Ovary (tissue), 3 donors: ENCODE results near the gene OR1B1.

Experiments
- EP300 ChIP-seq: sonication (generic); formaldehyde crosslinking; IDR thresholded peaks from one replicate; pipeline ENCODE4 v1.6.1; 2017; ENCODE audit warnings: antibody characterized with exemption
- TF ChIP-seq, protein P1 (sequence below), 3 donors: fragments of 450-650 bp in 2 of 3; fragments of 200-600 bp in 1 of 3; IDR thresholded peaks; one replicate each; pipeline versions ENCODE4 v1.5.1 to v1.8.0; 2016 to 2022; ENCODE audit warnings: antibody characterized with exemption in 3 of 3, mild to moderate bottlenecking in 1 of 3
- donor health status: DM: no; HTN: no; CAD: no.

GRCh38 chr9:122672481-122672880 lies 15.1 kb upstream of the OR1B1 start:
- no peak for TF ChIP-seq EP300
- TF ChIP-seq, protein P1, sequence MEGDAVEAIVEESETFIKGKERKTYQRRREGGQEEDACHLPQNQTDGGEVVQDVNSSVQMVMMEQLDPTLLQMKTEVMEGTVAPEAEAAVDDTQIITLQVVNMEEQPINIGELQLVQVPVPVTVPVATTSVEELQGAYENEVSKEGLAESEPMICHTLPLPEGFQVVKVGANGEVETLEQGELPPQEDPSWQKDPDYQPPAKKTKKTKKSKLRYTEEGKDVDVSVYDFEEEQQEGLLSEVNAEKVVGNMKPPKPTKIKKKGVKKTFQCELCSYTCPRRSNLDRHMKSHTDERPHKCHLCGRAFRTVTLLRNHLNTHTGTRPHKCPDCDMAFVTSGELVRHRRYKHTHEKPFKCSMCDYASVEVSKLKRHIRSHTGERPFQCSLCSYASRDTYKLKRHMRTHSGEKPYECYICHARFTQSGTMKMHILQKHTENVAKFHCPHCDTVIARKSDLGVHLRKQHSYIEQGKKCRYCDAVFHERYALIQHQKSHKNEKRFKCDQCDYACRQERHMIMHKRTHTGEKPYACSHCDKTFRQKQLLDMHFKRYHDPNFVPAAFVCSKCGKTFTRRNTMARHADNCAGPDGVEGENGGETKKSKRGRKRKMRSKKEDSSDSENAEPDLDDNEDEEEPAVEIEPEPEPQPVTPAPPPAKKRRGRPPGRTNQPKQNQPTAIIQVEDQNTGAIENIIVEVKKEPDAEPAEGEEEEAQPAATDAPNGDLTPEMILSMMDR (IDR thresholded peaks at IDR 0.05): no peak
